T-helper 1 cell treated with Interleukin-12 subunit alpha and Interleukin-12 subunit beta and Interleukin-4 antibody, amounts not matched to agents 30 μg/mL and 1 μg/mL, for 36 hours (primary cell): ENCODE measurements around the gene CCDC13.

Source experiments
- H3K27ac Mint-ChIP-seq: one replicate; pipeline ENCODE4 v1.8.0; 2021; ENCODE audit warnings: mild to moderate bottlenecking, mixed read lengths
- H3K27me3 Mint-ChIP-seq: one replicate; pipeline ENCODE4 v1.8.0; 2021; ENCODE audit warnings: low read depth, mixed read lengths
- H3K36me3 Mint-ChIP-seq: one replicate; pipeline ENCODE4 v1.8.0; 2021; ENCODE audit warnings: low read depth, mixed read lengths
- H3K4me1 Mint-ChIP-seq: one replicate; pipeline ENCODE4 v1.8.0; 2021; ENCODE audit warnings: low read depth, mixed read lengths
- H3K4me3 Mint-ChIP-seq: one replicate; pipeline ENCODE4 v1.8.0; 2021; ENCODE audit warnings: mild to moderate bottlenecking, moderate library complexity, mixed read lengths
- H3K9me3 Mint-ChIP-seq: one replicate; pipeline ENCODE4 v1.8.0; 2021; ENCODE audit warnings: mixed read lengths

Gene CCDC13

DNA sequence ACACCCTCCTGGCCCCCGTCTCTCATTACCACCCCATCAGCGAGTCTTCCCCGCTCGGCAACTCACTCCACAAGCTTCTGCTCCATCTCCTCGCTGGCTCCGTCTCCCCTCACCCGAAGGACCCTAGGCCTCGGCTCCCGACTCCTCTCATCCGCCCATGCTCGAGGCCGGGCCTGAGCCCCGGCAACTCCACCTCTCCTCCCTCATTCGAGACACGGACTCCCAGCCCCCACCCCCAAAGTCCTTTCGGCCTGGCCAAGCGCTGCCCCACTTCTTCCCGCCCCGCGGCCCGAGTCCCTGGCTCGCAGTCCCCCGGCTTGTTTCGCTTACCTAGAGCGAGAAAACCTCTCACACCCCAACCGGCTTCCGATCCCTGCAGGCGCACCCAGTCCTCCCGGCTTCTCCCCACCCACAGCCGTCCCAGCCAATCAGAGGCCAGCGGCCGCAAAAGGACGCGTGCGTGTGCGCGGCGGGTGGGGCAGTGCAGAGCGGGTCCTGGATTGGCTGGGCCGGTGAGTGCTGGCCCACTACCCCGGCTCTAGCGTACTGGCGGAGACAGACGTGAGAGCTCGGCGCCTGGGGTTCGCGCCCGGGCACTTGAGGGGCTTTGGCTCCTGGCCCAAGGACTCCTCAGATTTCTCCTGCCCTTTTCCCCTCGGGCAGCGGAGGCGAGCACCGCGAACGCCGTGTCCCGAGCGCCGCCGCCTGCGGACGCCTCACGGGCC, 31.2 kb upstream of the CCDC13 start, which contains the start of gene HIGD1A:
TSS of gene HIGD1A (minus strand) at position 385 of the 725 bp plus-strand sequence. CDS start 10,237 bp downstream, outside the sequence.
- H3K4me3 Mint-ChIP-seq, result peak within 1 kb of the TSS; percentile 98
- H3K36me3 Mint-ChIP-seq, result peaks cover 17% of the 10 kb centered on the region
- peaks cover 32% of the 10 kb centered on the region for H3K4me1 Mint-ChIP-seq
- H3K27me3 Mint-ChIP-seq, result peaks cover 24% of the 10 kb centered on the region
- no peaks in the 10 kb centered on the region for H3K9me3 Mint-ChIP-seq
- H3K27ac Mint-ChIP-seq, result peak within 1 kb of the TSS; percentile 93

DNA sequence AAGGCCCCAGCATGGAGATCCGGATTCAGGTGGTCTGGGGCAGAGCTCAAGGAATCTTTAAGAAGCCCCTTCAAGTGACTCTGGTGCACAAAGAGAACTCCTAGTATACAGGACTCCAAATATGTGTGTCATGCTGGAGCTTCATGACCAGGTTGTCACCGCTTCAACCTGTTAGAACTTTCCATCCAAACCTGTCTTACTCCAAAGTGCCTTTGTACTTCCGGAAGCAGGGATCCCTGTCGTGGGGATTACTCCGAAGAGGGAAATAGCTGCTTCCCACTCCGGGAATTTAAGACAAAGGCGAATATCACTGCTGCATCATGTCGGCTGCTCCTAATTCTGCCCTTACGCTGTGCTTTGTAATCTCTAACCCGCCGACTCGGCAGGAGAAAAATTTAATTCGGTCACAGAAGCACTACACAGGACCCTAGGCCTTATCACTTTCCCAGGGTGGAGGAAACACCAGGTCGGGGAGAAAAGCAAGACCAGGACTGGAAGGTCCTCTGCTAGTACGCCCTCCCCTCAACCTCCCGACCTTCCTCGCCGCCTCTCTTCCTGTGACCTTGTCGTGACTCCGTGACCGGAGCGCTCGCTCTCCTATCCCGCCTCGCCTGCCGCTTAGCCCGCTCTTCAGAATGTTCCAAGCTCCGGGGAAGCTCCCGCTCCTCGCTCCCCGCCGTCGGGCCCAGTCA, 30.5 kb upstream of the CCDC13 start:
- Mint-ChIP-seq H3K27me3 (peaks cover 21% of the 10 kb centered on the region), H3K9me3 (no peaks in the 10 kb centered on the region), H3K27ac (peak overlapping the region; percentile 93), H3K4me1 (peaks cover 32% of the 10 kb centered on the region), H3K4me3 (peak overlapping the region; percentile 98), H3K36me3 (peaks cover 17% of the 10 kb centered on the region)

DNA sequence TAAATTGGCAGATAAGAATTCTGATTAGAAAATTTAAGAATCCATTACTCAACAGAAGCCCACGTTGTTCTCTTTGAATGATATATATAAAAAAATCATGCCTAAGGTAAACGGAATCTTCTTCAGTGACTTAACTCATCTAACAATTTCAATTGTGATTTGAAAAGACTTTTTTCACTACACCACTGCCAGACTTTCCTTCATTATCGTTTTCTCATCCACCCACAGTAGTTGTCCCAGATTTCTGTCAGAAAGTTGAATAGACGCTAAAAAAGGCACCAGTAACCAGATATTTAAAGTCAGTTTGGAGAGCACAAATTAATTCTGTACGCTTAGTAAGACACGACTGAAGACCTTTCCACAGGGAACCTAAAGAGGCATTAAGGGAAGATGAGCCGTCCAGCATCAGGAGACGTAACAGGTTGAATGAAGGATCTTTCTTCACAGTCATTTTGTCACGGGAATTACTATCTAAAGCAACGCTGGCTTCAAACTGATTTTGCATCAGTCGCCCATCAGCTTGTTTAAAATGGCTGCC, 29.9 kb upstream of the CCDC13 start:
- Mint-ChIP-seq H3K27me3 (peaks cover 21% of the 10 kb centered on the region), H3K27ac (peak overlapping the region; percentile 41), H3K9me3 (no peaks in the 10 kb centered on the region), H3K36me3 (peaks cover 17% of the 10 kb centered on the region), H3K4me1 (peaks cover 32% of the 10 kb centered on the region), H3K4me3 (peak overlapping the region; percentile 98)

DNA sequence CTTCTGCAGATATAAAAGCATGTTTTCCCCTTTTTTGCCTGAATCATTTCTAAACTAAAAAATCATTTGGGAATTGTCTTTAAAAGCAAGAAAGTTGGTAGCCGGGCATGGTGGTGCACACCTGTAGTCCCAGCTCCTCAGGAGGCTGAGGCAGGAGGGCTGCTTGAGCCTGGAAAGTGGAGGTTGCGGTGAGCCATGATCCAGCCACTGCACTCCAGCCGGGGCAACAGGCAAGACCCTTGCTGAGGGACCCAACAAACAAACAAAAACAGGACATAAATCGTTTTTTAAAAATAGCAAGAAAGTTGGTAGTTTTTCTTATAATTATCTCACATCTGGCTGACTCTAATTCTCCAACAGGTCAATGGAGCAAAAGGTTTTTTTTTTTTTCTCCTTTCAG, 28.7 kb upstream of the CCDC13 start:
- Mint-ChIP-seq H3K4me1 (peaks cover 32% of the 10 kb centered on the region), H3K27ac (no peak overlapping the region)

DNA sequence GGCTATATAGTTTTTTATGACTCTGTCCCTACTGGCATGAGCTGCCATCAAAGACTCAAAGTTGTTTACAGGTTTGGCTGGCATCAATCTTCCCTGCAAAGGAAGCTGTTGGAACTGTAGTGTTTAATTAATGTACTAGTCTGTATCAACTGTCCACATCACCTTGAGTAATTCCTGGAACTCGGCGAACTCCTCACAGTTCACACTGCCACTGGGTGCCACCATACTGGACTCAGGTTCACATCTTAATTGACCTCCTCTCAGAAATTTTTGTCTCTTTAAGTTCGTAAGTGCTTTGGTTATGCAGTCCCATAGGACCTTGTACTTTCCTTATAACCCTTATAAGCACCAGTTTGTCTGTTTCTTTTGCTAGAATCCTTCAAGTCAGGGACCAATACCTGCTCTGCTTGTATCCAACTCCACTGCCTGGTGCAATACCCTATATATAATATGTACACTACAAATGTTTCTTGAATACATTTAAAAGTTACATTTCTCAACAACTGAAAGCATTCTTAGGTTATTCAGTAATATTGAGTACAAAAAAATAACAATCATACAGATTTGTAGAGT, 28.1 kb upstream of the CCDC13 start:
- no peak overlapping the region for H3K27ac Mint-ChIP-seq
- peaks cover 11% of the 10 kb centered on the region for H3K27me3 Mint-ChIP-seq
- peaks cover 32% of the 10 kb centered on the region for H3K4me1 Mint-ChIP-seq
- H3K36me3 Mint-ChIP-seq, result peaks cover 17% of the 10 kb centered on the region
- H3K4me3 Mint-ChIP-seq, result no peak overlapping the region
- H3K9me3 Mint-ChIP-seq, result no peaks in the 10 kb centered on the region

More for the DNA sequence above, 28.7 kb upstream of the CCDC13 start:
- Mint-ChIP-seq H3K36me3 (peaks cover 17% of the 10 kb centered on the region), H3K27me3 (peaks cover 17% of the 10 kb centered on the region), H3K9me3 (no peaks in the 10 kb centered on the region), H3K4me3 (no peak overlapping the region)

DNA sequence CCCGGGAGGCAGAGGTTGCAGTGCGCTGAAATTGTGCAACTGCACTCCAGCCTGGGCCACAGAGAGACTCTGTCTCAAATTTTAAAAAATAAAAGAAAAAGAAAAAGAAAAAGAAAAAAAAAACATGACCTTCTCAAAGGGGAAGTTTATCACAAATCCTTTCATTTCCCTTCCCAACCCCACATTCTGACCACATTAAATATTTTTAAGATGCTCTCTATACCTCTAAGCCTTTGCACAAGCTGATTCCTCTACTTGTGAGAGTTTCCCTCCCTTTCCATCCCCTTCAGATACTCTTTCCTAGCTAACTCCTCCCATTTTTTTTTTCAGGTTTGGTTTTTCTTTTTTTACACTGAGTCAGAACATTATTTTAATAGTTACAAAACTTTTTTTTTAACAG, 27.2 kb upstream of the CCDC13 start:
- Mint-ChIP-seq H3K27me3 (peaks cover 2% of the 10 kb centered on the region), H3K36me3 (peaks cover 17% of the 10 kb centered on the region), H3K27ac (no peak overlapping the region), H3K9me3 (no peaks in the 10 kb centered on the region), H3K4me3 (no peak overlapping the region), H3K4me1 (peaks cover 39% of the 10 kb centered on the region)

DNA sequence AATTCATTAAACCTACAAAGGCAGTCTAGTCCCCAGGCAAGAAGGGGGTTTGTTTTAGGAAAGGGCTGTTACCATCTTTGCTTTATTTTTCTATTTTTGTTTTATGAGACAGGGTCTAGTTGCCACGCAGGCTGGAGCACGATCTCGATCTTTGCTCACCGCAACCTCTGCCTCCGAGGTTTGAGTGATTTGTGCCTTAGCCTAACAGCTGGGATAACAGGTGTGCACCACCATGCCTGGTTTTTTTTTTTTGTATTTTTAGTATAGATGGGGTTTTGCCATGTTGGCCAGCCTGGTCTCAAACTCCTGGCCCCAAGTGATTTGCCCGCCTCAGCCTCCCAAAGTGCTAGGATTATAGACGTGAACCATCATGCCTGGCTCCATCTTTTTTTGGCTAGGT, 26.3 kb upstream of the CCDC13 start:
- no peaks in the 10 kb centered on the region for H3K9me3 Mint-ChIP-seq
- peaks cover 17% of the 10 kb centered on the region for H3K36me3 Mint-ChIP-seq
- H3K4me3 Mint-ChIP-seq, result no peak overlapping the region
- H3K27me3 Mint-ChIP-seq, result no peaks in the 10 kb centered on the region
- peaks cover 39% of the 10 kb centered on the region for H3K4me1 Mint-ChIP-seq
- no peak overlapping the region for H3K27ac Mint-ChIP-seq

DNA sequence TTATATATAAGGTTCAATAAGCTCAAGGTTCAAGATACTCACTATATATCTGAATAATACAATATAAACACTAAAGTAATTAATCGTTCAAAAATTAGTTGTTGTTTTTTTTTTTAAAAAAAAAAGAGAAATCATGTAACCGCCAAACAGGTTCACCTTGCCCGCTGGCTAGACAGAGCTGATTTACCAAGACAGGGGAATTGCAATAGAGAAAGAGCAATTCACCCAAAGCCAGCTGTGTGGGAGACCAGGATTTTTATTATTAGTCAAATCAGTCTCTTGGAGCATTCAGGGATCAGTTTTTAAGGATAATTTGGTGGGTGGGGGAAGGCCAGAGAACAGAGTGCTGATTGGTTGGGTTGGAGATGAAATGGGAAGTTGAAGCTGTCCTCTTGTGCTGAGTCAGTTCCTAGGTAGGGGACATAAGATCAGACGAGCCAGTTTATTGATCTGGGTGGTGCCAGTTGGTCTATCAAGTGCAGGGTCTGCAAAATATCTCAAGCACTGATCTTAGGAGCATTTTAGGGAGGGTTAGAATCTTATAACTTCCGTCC, 23.4 kb upstream of the CCDC13 start:
- Mint-ChIP-seq H3K4me3 (no peak overlapping the region), H3K4me1 (peaks cover 24% of the 10 kb centered on the region), H3K27ac (no peak overlapping the region), H3K27me3 (no peaks in the 10 kb centered on the region), H3K9me3 (no peaks in the 10 kb centered on the region), H3K36me3 (peaks cover 13% of the 10 kb centered on the region)

DNA sequence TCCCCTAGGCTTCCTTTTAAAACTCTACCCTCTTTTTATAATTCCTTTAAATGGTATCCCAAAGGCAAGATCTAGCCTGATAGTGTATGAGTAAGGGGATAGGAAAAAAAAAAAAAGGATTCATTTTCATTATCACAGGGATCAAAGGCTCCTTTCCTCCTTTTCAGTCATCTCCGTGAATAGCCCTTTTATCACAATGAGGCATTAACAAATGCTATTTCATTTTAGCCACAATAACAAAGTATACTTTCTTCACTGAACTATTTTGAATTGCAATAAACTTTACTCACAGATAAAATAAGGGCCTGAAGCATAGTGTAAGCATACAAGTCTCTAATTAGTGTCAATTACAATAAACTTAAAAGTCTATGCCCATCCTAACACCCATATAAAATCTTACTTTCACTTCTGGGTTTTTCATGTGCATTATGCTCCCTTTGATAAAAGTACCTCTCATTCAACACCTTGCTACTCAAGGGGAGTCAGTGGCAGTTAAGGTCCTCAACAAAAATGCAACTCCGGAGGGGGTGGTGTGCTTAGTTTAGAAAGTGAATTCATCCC, 22.6 kb upstream of the CCDC13 start:
- Mint-ChIP-seq H3K27ac (no peak overlapping the region), H3K36me3 (peaks cover 12% of the 10 kb centered on the region), H3K4me1 (peaks cover 21% of the 10 kb centered on the region), H3K27me3 (no peaks in the 10 kb centered on the region), H3K9me3 (no peaks in the 10 kb centered on the region), H3K4me3 (no peak overlapping the region)

DNA sequence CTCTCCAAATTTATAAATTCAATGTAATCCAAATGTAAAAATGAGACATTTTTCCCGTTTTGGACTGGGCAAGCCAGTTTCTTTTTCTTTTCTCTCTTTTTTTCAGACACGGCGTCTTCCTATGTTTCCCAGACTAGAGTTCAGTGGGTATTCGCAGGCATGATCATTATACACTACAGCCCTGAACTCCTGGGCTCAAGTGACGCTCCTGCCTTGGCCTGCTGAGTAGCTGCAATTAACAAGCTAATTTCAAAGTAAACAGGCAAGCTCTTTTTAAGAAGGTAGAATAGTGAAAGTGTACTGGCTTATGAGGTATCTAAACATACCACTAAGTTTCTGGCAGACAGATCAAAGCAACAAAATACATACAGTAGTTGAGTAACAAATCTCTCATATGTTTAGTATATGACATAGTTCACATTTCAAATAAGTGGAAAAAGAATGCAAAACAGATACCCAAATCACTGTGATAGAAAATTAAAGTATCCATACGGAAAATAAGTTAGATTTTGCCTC, 17.7 kb upstream of the CCDC13 start:
- Mint-ChIP-seq H3K27me3 (no peaks in the 10 kb centered on the region), H3K9me3 (no peaks in the 10 kb centered on the region), H3K27ac (peak overlapping the region; percentile 28), H3K36me3 (peaks cover 19% of the 10 kb centered on the region), H3K4me3 (no peak overlapping the region), H3K4me1 (peaks cover 15% of the 10 kb centered on the region)

DNA sequence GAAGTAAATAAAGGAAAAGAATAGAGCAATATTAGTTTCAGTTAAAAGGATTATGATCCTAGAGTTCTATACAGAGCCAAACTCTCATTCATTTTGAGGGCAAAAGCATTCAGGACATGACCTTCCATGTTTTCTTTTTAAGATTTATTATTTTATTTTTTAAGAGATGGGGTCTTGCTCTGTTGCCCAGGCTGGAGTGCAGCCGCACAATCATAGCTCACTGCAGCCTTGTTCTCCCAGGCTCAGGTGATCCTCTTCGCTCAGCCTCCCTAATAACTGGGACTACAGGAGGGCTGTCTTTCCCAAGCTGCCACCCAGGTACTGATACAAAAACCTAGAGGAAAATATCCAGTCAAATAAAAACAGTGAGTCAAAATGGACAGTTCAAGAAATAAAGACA, 13.6 kb upstream of the CCDC13 start:
- no peak overlapping the region for H3K27ac Mint-ChIP-seq
- H3K4me3 Mint-ChIP-seq, result no peak overlapping the region
- H3K27me3 Mint-ChIP-seq, result no peaks in the 10 kb centered on the region
- H3K4me1 Mint-ChIP-seq, result peaks cover 10% of the 10 kb centered on the region
- peaks cover 21% of the 10 kb centered on the region for H3K36me3 Mint-ChIP-seq
- no peaks in the 10 kb centered on the region for H3K9me3 Mint-ChIP-seq

DNA sequence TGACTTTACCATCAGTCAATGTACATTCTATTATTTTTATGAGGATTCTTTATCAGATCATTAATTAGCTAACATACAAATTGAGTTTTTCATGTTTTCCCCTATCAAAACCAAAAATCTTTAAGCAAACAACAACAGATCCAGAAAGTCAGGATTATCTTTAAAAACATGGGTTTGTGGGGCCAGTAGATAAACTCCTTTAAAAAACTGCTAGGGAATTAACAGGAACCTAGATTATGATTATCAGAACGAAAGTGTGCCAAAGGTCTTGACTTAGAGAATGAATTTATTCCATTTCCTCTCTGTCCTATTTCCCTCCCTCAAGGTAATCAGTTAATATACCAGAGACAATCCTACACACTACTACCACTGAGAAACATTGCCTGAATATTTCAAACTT, 13.2 kb upstream of the CCDC13 start:
- Mint-ChIP-seq H3K9me3 (no peaks in the 10 kb centered on the region), H3K36me3 (peaks cover 21% of the 10 kb centered on the region), H3K4me1 (peaks cover 10% of the 10 kb centered on the region)

DNA sequence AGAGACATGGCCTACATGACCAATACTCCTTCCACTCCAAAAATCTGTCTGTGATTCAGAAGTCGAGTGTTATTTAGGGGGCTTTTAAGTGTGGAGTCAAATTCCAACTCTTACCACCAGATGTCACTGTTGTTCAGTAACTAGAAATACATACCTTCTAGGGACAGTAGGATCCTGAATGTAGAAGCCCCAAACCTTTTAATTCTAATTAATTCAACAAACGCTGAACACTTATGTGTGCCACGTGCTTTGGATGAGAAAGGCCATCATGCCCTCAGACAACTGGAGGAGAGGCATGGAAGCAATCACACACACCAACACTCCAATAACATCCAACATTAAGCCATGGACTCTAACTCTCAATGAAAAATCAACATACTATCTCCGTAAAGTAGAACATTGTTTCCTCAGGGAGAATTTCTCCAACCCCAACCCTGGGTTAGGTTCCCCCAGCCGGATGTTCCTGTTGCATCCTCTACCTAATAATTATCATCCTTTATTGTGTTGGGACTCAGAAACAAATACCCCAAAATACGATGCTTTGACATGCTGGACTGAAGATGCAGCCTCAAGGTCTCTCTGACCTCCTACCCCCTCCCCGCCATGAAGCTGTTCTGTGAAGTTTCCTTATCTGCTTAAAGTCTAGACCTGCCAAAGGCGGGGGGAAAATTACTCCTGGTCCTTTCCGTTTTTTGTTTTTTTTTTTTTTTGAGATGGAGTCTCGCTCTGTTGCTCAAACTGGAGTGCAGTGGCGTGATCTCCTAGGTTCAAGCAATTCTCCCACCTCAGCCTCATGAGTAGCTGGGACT, 8.0 kb upstream of the CCDC13 start:
- H3K27ac Mint-ChIP-seq, result peak overlapping the region; percentile 55
- no peaks in the 10 kb centered on the region for H3K27me3 Mint-ChIP-seq
- H3K4me1 Mint-ChIP-seq, result peaks cover 3% of the 10 kb centered on the region
- no peaks in the 10 kb centered on the region for H3K9me3 Mint-ChIP-seq
- H3K36me3 Mint-ChIP-seq, result peaks cover 16% of the 10 kb centered on the region
- H3K4me3 Mint-ChIP-seq, result no peak overlapping the region

More for the DNA sequence above, 13.2 kb upstream of the CCDC13 start:
- no peak overlapping the region for H3K27ac Mint-ChIP-seq
- no peak overlapping the region for H3K4me3 Mint-ChIP-seq
- H3K27me3 Mint-ChIP-seq, result no peaks in the 10 kb centered on the region
